ENCODE results near the gene ZBTB8OS. TPM values are rescaled to one million over a fixed set of nuclear protein-coding genes. Genes with fewer than 3 reads are reported as not detected.

The ZBTB8OS gene
- total RNA-seq, 4 donors from 2014 or later = 22.1 to 48.1 (median 27.1) TPM

DNA sequence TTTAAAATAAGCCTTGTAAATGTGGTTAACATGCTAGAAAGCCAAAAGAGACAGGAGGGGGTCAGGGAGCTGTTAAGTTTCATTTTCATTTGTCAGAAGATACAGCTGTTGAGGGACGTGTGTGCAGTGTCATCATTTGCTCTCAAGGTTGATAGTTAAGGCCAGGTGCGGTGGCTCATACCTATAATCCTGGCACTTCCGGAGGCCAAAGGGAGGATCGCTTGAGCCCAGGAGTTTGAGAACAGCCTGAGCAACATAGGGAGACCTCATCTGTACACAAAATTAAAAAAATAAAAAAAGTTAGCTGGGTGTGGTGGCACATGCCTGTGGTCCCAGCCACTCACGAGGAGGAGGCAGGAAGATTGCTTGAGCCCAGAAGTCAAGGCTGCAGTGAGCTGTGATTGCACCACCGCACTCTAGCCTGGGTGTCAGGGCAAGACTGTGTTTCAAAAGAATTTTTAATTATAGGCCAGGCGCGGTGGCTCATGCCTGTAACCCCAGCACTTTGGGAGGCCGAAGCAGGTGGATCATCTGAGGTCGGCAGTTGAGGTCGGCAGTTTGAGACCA lies 22.7 kb downstream of the ZBTB8OS start:
- peaks cover 0 to 40% of the 10 kb centered on the region in 2 donors for H3K36me3 ChIP-seq
- in situ Hi-C loops (cut with MboI; ENCODE audit: low sequenced_read_pairs in 4 of 4) = loop anchor here in 1 of 4 donors (10.0 kb wide), 1 partner anchor 103 kb away; no protein-coding TSS in a partner anchor
- ATAC-seq (no peak), DNase-seq (no peak)
- TF ChIP-seq POLR2A (IDR thresholded peaks at IDR 0.05) = no peak
- TF ChIP-seq, protein P1, sequence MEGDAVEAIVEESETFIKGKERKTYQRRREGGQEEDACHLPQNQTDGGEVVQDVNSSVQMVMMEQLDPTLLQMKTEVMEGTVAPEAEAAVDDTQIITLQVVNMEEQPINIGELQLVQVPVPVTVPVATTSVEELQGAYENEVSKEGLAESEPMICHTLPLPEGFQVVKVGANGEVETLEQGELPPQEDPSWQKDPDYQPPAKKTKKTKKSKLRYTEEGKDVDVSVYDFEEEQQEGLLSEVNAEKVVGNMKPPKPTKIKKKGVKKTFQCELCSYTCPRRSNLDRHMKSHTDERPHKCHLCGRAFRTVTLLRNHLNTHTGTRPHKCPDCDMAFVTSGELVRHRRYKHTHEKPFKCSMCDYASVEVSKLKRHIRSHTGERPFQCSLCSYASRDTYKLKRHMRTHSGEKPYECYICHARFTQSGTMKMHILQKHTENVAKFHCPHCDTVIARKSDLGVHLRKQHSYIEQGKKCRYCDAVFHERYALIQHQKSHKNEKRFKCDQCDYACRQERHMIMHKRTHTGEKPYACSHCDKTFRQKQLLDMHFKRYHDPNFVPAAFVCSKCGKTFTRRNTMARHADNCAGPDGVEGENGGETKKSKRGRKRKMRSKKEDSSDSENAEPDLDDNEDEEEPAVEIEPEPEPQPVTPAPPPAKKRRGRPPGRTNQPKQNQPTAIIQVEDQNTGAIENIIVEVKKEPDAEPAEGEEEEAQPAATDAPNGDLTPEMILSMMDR (IDR thresholded peaks at IDR 0.05 in 4 of 5, conservative IDR thresholded peaks at IDR 0.05 in 1 of 5) = no peak
- H3K9me3 ChIP-seq = no peaks in the 10 kb centered on the region
- intact Hi-C loops (cut with DNase I; ENCODE audit: low total_unique reads) = no loop called here
- no peaks in the 10 kb centered on the region for H3K27me3 ChIP-seq
- H3K27ac ChIP-seq = no peak overlapping the region
- H3K4me1 ChIP-seq = no peaks in the 10 kb centered on the region
- H3K4me3 ChIP-seq = no peak overlapping the region

GRCh38 chr1:32626176-32626575 lies 24.2 kb downstream of the ZBTB8OS start:
- Histone ChIP-seq H3K9me3 (no peaks in the 10 kb centered on the region), H3K27me3 (no peaks in the 10 kb centered on the region), H3K27ac (no peak overlapping the region), H3K36me3 (peaks cover 0 to 37% of the 10 kb centered on the region in 2 donors), H3K4me3 (no peak overlapping the region), H3K4me1 (no peaks in the 10 kb centered on the region)
- no peak for ATAC-seq
- intact Hi-C loops (cut with DNase I; ENCODE audit: low total_unique reads) (no loop called here), in situ Hi-C loops (cut with MboI; ENCODE audit: low sequenced_read_pairs in 4 of 4) (loop anchor here in 1 of 4 donors (10.0 kb wide), 1 partner anchor 101 kb away; no protein-coding TSS in a partner anchor)
- no peak for DNase-seq
- TF ChIP-seq, protein P1 (IDR thresholded peaks at IDR 0.05 in 4 of 5, conservative IDR thresholded peaks at IDR 0.05 in 1 of 5) = no peak
- TF ChIP-seq POLR2A (IDR thresholded peaks at IDR 0.05) = no peak

DNA sequence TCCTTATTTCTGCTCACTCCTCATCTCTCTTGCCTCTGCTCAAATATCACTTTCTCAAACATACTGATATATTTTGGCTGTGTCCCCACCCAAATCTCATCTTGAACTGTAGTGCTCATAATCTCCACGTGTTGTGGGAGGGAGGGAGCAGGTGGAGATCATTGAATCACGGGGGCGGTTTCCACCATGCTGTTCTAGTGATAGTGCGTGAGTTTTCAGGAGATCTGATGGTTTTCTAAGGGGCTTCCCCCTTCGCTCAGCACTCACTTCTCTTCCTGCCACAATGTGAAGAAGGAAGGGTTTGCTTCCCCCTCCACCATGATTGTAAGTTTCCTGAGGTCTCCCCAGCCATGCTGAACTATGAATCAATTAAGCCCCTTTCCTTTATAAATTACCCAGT lies 26.6 kb downstream of the ZBTB8OS start:
- ATAC-seq = no peak
- H3K27me3 ChIP-seq = no peaks in the 10 kb centered on the region
- in situ Hi-C loops (cut with MboI; ENCODE audit: low sequenced_read_pairs in 4 of 4) = loop anchor here in 1 of 4 donors (10.0 kb wide), 1 partner anchor 99 kb away; no protein-coding TSS in a partner anchor
- H3K9me3 ChIP-seq = no peaks in the 10 kb centered on the region
- intact Hi-C loops (cut with DNase I; ENCODE audit: low total_unique reads) = no loop called here
- no peaks in the 10 kb centered on the region for H3K4me1 ChIP-seq
- TF ChIP-seq, protein P1 (IDR thresholded peaks at IDR 0.05 in 4 of 5, conservative IDR thresholded peaks at IDR 0.05 in 1 of 5) = no peak
- no peak for TF ChIP-seq POLR2A (IDR thresholded peaks at IDR 0.05)
- no peak overlapping the region for H3K27ac ChIP-seq
- no peak overlapping the region for H3K4me3 ChIP-seq
- peaks cover 0 to 24% of the 10 kb centered on the region in 2 donors for H3K36me3 ChIP-seq
- DNase-seq = no peak

- no peak overlapping the region for H3K4me3 ChIP-seq
- ATAC-seq = no peak
- no peaks in the 10 kb centered on the region for H3K4me1 ChIP-seq
- H3K27me3 ChIP-seq = no peaks in the 10 kb centered on the region
- DNase-seq = no peak
- TF ChIP-seq, protein P1 (IDR thresholded peaks at IDR 0.05 in 4 of 5, conservative IDR thresholded peaks at IDR 0.05 in 1 of 5) = no peak
- TF ChIP-seq POLR2A (IDR thresholded peaks at IDR 0.05) = no peak
- no peaks in the 10 kb centered on the region for H3K9me3 ChIP-seq
- no peak overlapping the region for H3K27ac ChIP-seq
- intact Hi-C loops (cut with DNase I; ENCODE audit: low total_unique reads) (no loop called here), in situ Hi-C loops (cut with MboI; ENCODE audit: low sequenced_read_pairs in 4 of 4) (loop anchor here in 1 of 4 donors (10.0 kb wide), 1 partner anchor 98 kb away; no protein-coding TSS in a partner anchor)
- peaks cover 0 to 17% of the 10 kb centered on the region in 2 donors for H3K36me3 ChIP-seq
Measured at GRCh38 chr1:32622806-32623681, 27.3 kb downstream of the ZBTB8OS start.
